Fibroblast of skin of left quadriceps (primary cell): ENCODE data around the gene PIP5K1C.

Experiments
- DNase-seq, 2 experiments: peaks; one replicate each; pipeline ENCODE4 v3.0.0-alpha.2; 2013; ENCODE audit warnings: low read depth in 2 of 2

PIP5K1C gene

GRCh38 chr19:3609779-3610719, 90.2 kb downstream of the PIP5K1C start:
- no peak for DNase-seq

- no peak for DNase-seq
These were observed 91.4 kb downstream of the PIP5K1C start for GRCh38 chr19:3608750-3609322.

GRCh38 chr19:3608079-3608641, 92.1 kb downstream of the PIP5K1C start:
- no peak for DNase-seq

GRCh38 chr19:3607303-3608078, 92.8 kb downstream of the PIP5K1C start:
- DNase-seq: no peak

GRCh38 chr19:3606690-3607289, 93.5 kb downstream of the PIP5K1C start, which contains the start of gene TBXA2R:
Gene TBXA2R (minus strand): TSS chr19:3606875. CDS start chr19:3600634, 6,241 bp downstream.
- peak; percentile 34 to 38 for DNase-seq

GRCh38 chr19:3606174-3606689, 94.0 kb downstream of the PIP5K1C start:
- no peak for DNase-seq

GRCh38 chr19:3605770-3606169, 94.5 kb downstream of the PIP5K1C start:
- DNase-seq: no peak

- no peak for DNase-seq
These were observed 94.9 kb downstream of the PIP5K1C start for GRCh38 chr19:3605361-3605760.

- DNase-seq: no peak
These were observed 95.3 kb downstream of the PIP5K1C start for GRCh38 chr19:3604987-3605343.

GRCh38 chr19:3604227-3604986, 95.9 kb downstream of the PIP5K1C start:
- no peak for DNase-seq

- DNase-seq: no peak
These were observed 97.0 kb downstream of the PIP5K1C start for GRCh38 chr19:3603121-3603811.

- DNase-seq: no peak
These were observed 99.2 kb downstream of the PIP5K1C start for GRCh38 chr19:3601021-3601420.

- DNase-seq: no peak
These were observed 100.5 kb downstream of the PIP5K1C start for GRCh38 chr19:3599776-3600187.

GRCh38 chr19:3595521-3596061, 104.7 kb downstream of the PIP5K1C start:
- no peak for DNase-seq

- DNase-seq: no peak
These were observed 107.1 kb downstream of the PIP5K1C start for GRCh38 chr19:3593156-3593555.

GRCh38 chr19:3591876-3592613, 108.2 kb downstream of the PIP5K1C start:
- no peak for DNase-seq

- no peak for DNase-seq
These were observed 109.1 kb downstream of the PIP5K1C start for GRCh38 chr19:3590991-3591659.

GRCh38 chr19:3589949-3590348, 110.3 kb downstream of the PIP5K1C start:
- DNase-seq: no peak
